Naive thymus-derived CD4-positive, alpha-beta T cell (primary cell): ENCODE measurements around the gene PRKCA. TPM values are rescaled to one million over a fixed set of nuclear protein-coding genes. Genes with fewer than 3 reads are reported as not detected.

Source experiments
- ATAC-seq: fragments of 150-1000 bp; cut with Tn5 transposase; 2 replicates; pipeline ENCODE4 v1.10.0; 2021; ENCODE audit warnings: mild to moderate bottlenecking, moderate library complexity
- CTCF ChIA-PET: fragments of 350-600 bp; sonication (Branson Sonifier 250); formaldehyde crosslinking; loops from one replicate; lab custom pipeline; 2021; ENCODE audit warnings: antibody characterized with exemption; lab: Charles Lee
- POLR2A ChIA-PET: fragments of 350-600 bp; sonication (Branson Sonifier 250); formaldehyde crosslinking; loops from one replicate; lab custom pipeline; 2021; ENCODE audit warnings: antibody characterized with exemption, inconsistent platforms; lab: Charles Lee
- DNase-seq, 9 donors: peaks; one replicate each; pipeline versions ENCODE4 v3.0.0 to v3.0.0-alpha.2; 2020 to 2022; ENCODE audit warnings: mixed read lengths in 1 of 9
- H3K27ac ChIP-seq: one replicate; pipeline ENCODE4 v1.7.0; 2013; ENCODE audit warnings: mild to moderate bottlenecking, low read depth, low read length, moderate library complexity
- H3K27me3 ChIP-seq, 2 donors: one replicate each; pipeline ENCODE4 v1.7.0; 2013; ENCODE audit warnings: low read length in 2 of 2, mild to moderate bottlenecking in 2 of 2, moderate library complexity in 2 of 2; ENCODE audit not compliant: control insufficient read depth in 2 of 2, insufficient read depth in 2 of 2
- H3K36me3 ChIP-seq, 3 experiments: 1 replicate in 2 of 3; 2 replicates in 1 of 3; pipeline ENCODE4 v1.7.0; 2013; ENCODE audit warnings: low read length in 3 of 3, mild to moderate bottlenecking in 3 of 3, moderate library complexity in 1 of 3; ENCODE audit not compliant: insufficient read depth in 3 of 3, control insufficient read depth in 2 of 3
- H3K4me1 ChIP-seq, 2 donors: one replicate each; pipeline ENCODE4 v1.7.0; 2013; ENCODE audit warnings: low read length in 2 of 2, mild to moderate bottlenecking in 2 of 2, moderate library complexity in 1 of 2; ENCODE audit not compliant: control insufficient read depth in 2 of 2, insufficient read depth in 2 of 2
- H3K4me3 ChIP-seq: 2 replicates; pipeline ENCODE4 v1.7.0; 2013; ENCODE audit warnings: mild to moderate bottlenecking, low read length
- H3K9me3 ChIP-seq, 3 experiments: 1 replicate in 2 of 3; 2 replicates in 1 of 3; pipeline ENCODE4 v1.7.0; 2013; ENCODE audit warnings: low read length in 3 of 3; ENCODE audit not compliant: control insufficient read depth in 2 of 3
- H3K27ac Mint-ChIP-seq, 9 donors: one replicate each; pipeline ENCODE4 v1.8.0; 2020 to 2022; ENCODE audit warnings: mixed read lengths in 9 of 9, mild to moderate bottlenecking in 8 of 9, moderate library complexity in 5 of 9, inconsistent platforms in 2 of 9
- H3K27me3 Mint-ChIP-seq, 5 donors: one replicate each; pipeline ENCODE4 v1.8.0; 2021 to 2022; ENCODE audit warnings: mixed read lengths in 5 of 5, mild to moderate bottlenecking in 1 of 5
- H3K36me3 Mint-ChIP-seq, 5 donors: one replicate each; pipeline ENCODE4 v1.8.0; 2020 to 2022; ENCODE audit warnings: mixed read lengths in 5 of 5, mild to moderate bottlenecking in 3 of 5, inconsistent platforms in 1 of 5
- H3K4me1 Mint-ChIP-seq, 7 donors: one replicate each; pipeline ENCODE4 v1.8.0; 2020 to 2022; ENCODE audit warnings: mixed read lengths in 7 of 7, mild to moderate bottlenecking in 3 of 7, inconsistent platforms in 1 of 7
- H3K4me3 Mint-ChIP-seq, 10 donors: one replicate each; pipeline ENCODE4 v1.8.0; 2020 to 2022; ENCODE audit warnings: mild to moderate bottlenecking in 10 of 10, mixed read lengths in 10 of 10, moderate library complexity in 6 of 10, inconsistent platforms in 2 of 10
- H3K9me3 Mint-ChIP-seq, 11 donors: one replicate each; pipeline ENCODE4 v1.8.0; 2020 to 2022; ENCODE audit warnings: mixed read lengths in 11 of 11, mild to moderate bottlenecking in 4 of 11, inconsistent platforms in 1 of 11, moderate library complexity in 1 of 11
- intact Hi-C, 2 donors: fragments of 100-400 bp; cut with micrococcal nuclease; formaldehyde crosslinking; loops; one replicate each; pipeline ENCODE4 v1.15.1; 2023
- polyA plus RNA-seq, 2 donors: library from polyadenylated mRNA; unstranded; fragments of 300-500 nt; fragmentation: Illumina TruSeq; gene quantifications; one replicate each; pipeline ENCODE4 v1.2.3, GENCODE V29; 2021
- total RNA-seq, 6 experiments: library from RNA in 5 of 6; stranded (reverse) in 5 of 6; gene quantifications; 1 replicate in 5 of 6; 2 replicates in 1 of 6; pipeline ENCODE4 v1.2.3 and lab custom pipeline; 2021 to 2026

PRKCA gene
- total and polyA plus RNA-seq, 7 experiments from 2014 or later, result 4.1 to 186 (median 122) TPM

DNA sequence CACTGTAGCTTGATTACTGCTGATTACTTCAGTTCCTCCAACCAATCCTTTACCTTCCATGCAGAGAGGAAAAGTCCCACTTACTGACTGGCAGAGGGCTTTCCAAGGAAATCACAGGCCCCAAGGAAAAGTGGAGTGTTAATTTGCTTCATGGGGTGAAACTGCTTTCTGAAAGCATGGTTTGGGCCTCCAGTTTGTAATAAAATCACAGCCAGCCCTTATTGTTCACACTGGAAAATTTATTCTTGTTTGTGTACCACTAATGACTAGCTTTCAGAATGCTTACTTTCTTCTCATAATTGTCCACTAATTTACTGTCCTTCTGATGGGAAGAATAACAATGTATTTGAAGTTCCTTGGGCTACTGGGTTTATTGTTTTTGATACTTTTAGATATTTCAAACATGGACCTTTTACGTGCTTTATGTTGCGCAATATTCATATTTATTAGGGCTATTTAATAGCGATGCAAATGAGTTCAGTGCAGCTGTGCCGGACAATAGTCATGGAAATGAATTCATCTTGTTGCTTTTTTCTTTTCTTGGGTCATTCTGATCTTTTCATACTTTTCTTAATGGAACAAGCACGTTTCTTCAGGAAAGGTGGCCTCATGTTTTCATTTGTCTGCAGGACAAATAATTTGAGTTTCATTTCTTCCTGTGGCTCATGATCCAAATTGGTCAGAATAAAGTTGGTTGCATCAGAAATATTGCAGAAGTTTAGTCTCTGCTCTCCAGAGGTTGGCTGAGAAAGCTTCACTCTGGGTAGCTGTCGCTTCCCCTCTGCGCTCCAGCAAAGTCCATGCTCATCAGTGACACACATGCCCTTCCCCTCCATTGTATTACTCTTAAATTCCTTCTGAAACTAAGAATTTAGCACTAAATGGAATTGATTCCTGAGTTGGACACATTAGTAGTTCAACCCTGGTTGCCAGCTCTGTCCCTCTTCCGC, 128.7 kb downstream of the PRKCA start:
- CTCF ChIA-PET, result interaction anchor here (1.1 kb wide), 1 partner anchor 175 kb away, joined by 6 read pairs; no protein-coding TSS in a partner anchor
- intact Hi-C loops, result no loop called here
- Mint-ChIP-seq H3K27me3 (no peaks in the 10 kb centered on the region), H3K4me1 (peaks cover 17 to 59% (median 37%) of the 10 kb centered on the region in 7 donors), H3K27ac (peak overlapping the region in 2 of 9 donors; percentile 43 to 51), H3K36me3 (peaks cover 0 to 7% (median 0%) of the 10 kb centered on the region in 5 donors), H3K4me3 (peak overlapping the region in 3 of 10 donors; percentile 19 to 52 (median 26)), H3K9me3 (no peaks in the 10 kb centered on the region)
- peaks cover 0 to 43% of the 10 kb centered on the region in 2 donors for H3K4me1 ChIP-seq
- no peaks in the 10 kb centered on the region for H3K9me3 ChIP-seq
- POLR2A ChIA-PET, result no interaction called here
- H3K27me3 ChIP-seq, result no peaks in the 10 kb centered on the region
- no peak for DNase-seq
- ATAC-seq, result peak; percentile 65
- no peak overlapping the region for H3K4me3 ChIP-seq
- H3K27ac ChIP-seq, result no peak overlapping the region
- H3K36me3 ChIP-seq, result no peaks in the 10 kb centered on the region

- intact Hi-C loops, result no loop called here
- peak overlapping the region in 3 of 9 donors; percentile 5 to 42 (median 15) for H3K27ac Mint-ChIP-seq
- ChIA-PET POLR2A (interaction anchor here (1.6 kb wide), 1 partner anchor 176 kb away, joined by 4 read pairs; no protein-coding TSS in a partner anchor), CTCF (interaction anchor here (1.1 kb wide), 1 partner anchor 176 kb away, joined by 6 read pairs; no protein-coding TSS in a partner anchor)
- no peaks in the 10 kb centered on the region for H3K27me3 Mint-ChIP-seq
- Histone ChIP-seq H3K36me3 (no peaks in the 10 kb centered on the region), H3K4me3 (no peak overlapping the region), H3K4me1 (peaks cover 0 to 45% of the 10 kb centered on the region in 2 donors), H3K27me3 (no peaks in the 10 kb centered on the region), H3K9me3 (no peaks in the 10 kb centered on the region), H3K27ac (no peak overlapping the region)
- H3K9me3 Mint-ChIP-seq, result no peaks in the 10 kb centered on the region
- H3K4me1 Mint-ChIP-seq, result peaks cover 11 to 53% (median 33%) of the 10 kb centered on the region in 7 donors
- ATAC-seq, result no peak
- peak overlapping the region in 3 of 10 donors; percentile 26 to 52 (median 26) for H3K4me3 Mint-ChIP-seq
- DNase-seq, result no peak
- peaks cover 0 to 5% (median 0%) of the 10 kb centered on the region in 5 donors for H3K36me3 Mint-ChIP-seq
Measured at GRCh38 chr17:66431910-66432309, 129.5 kb downstream of the PRKCA start.

GRCh38 chr17:66432411-66432957, 130.1 kb downstream of the PRKCA start:
- Histone ChIP-seq H3K4me1 (peaks cover 0 to 51% of the 10 kb centered on the region in 2 donors), H3K27me3 (no peaks in the 10 kb centered on the region), H3K36me3 (no peaks in the 10 kb centered on the region), H3K27ac (no peak overlapping the region), H3K9me3 (no peaks in the 10 kb centered on the region), H3K4me3 (no peak overlapping the region)
- no peaks in the 10 kb centered on the region for H3K27me3 Mint-ChIP-seq
- ChIA-PET CTCF (interaction anchor here (1.1 kb wide), 1 partner anchor 177 kb away, joined by 6 read pairs; no protein-coding TSS in a partner anchor), POLR2A (interaction anchor here (1.6 kb wide), 1 partner anchor 177 kb away, joined by 4 read pairs; no protein-coding TSS in a partner anchor)
- peaks cover 8 to 48% (median 29%) of the 10 kb centered on the region in 7 donors for H3K4me1 Mint-ChIP-seq
- no peak for DNase-seq
- H3K27ac Mint-ChIP-seq, result peak overlapping the region in 4 of 9 donors; percentile 5 to 9 (median 6)
- no peak for ATAC-seq
- intact Hi-C loops, result no loop called here
- no peaks in the 10 kb centered on the region for H3K9me3 Mint-ChIP-seq
- peaks cover 0 to 5% (median 0%) of the 10 kb centered on the region in 5 donors for H3K36me3 Mint-ChIP-seq
- H3K4me3 Mint-ChIP-seq, result peak overlapping the region in 7 of 10 donors; percentile 12 to 57 (median 33)

DNA sequence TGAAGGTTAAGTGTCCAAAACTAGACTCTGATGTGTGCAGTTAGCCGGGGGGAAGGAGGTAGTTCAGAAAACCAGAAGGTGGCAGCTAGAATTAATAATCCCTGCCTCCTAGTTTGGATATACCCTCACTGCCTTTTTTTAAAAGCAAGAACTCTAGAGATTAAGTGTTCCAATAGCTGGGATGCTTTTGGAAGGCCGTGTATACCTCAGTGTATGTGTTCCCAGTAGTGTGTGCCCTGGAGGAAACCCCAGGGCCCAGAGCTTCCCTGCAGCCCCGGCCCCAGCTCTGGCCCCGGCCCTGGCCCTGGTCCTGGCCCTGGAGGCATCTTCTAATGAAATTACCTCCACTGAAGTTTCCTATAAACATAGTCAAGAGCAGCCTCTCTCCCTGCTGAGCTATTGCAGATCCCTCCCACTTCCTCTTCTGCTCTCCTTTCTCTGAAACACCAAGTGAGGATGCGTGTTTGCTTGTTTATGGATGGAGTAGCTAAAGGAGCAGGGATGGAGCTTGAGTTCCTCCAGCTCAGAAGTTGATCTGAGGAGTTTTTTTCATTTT, 130.7 kb downstream of the PRKCA start:
- ATAC-seq (no peak), DNase-seq (no peak)
- CTCF ChIA-PET, result interaction anchor here (0.6 kb wide), 1 partner anchor 182 kb away, joined by 3 read pairs; no protein-coding TSS in a partner anchor
- Histone ChIP-seq H3K4me3 (no peak overlapping the region), H3K27me3 (no peaks in the 10 kb centered on the region), H3K9me3 (no peaks in the 10 kb centered on the region), H3K27ac (no peak overlapping the region), H3K4me1 (peaks cover 0 to 54% of the 10 kb centered on the region in 2 donors), H3K36me3 (no peaks in the 10 kb centered on the region)
- H3K27me3 Mint-ChIP-seq, result no peaks in the 10 kb centered on the region
- POLR2A ChIA-PET, result interaction anchor here (0.6 to 1.6 kb wide), 2 partner anchors 177 to 351 kb away, joined by 3 to 4 read pairs; no protein-coding TSS in a partner anchor
- H3K4me1 Mint-ChIP-seq, result peaks cover 2 to 47% (median 24%) of the 10 kb centered on the region in 7 donors
- intact Hi-C loops, result no loop called here
- H3K27ac Mint-ChIP-seq, result peak overlapping the region in 2 of 9 donors; percentile 53 to 65
- H3K36me3 Mint-ChIP-seq, result peaks cover 0 to 6% (median 0%) of the 10 kb centered on the region in 5 donors
- H3K9me3 Mint-ChIP-seq, result no peaks in the 10 kb centered on the region
- H3K4me3 Mint-ChIP-seq, result peak overlapping the region in 6 of 10 donors; percentile 18 to 57 (median 38)

GRCh38 chr17:66435182-66435581, 132.8 kb downstream of the PRKCA start:
- CTCF ChIA-PET, result interaction anchor here (0.5 kb wide), 1 partner anchor 66 kb away, joined by 3 read pairs; no protein-coding TSS in a partner anchor

GRCh38 chr17:66436631-66437030, 134.2 kb downstream of the PRKCA start:
- ATAC-seq, result no peak
- POLR2A ChIA-PET, result no interaction called here
- Mint-ChIP-seq H3K4me3 (no peak overlapping the region), H3K4me1 (peaks cover 6 to 44% (median 22%) of the 10 kb centered on the region in 7 donors), H3K36me3 (peaks cover 0 to 14% (median 0%) of the 10 kb centered on the region in 5 donors), H3K27me3 (no peaks in the 10 kb centered on the region), H3K9me3 (peaks cover 0 to 3% (median 0%) of the 10 kb centered on the region in 11 donors), H3K27ac (no peak overlapping the region)
- intact Hi-C loops, result no loop called here
- Histone ChIP-seq H3K36me3 (no peaks in the 10 kb centered on the region), H3K4me1 (peaks cover 0 to 54% of the 10 kb centered on the region in 2 donors), H3K4me3 (no peak overlapping the region), H3K9me3 (no peaks in the 10 kb centered on the region), H3K27ac (no peak overlapping the region), H3K27me3 (no peaks in the 10 kb centered on the region)
- CTCF ChIA-PET, result no interaction called here
- DNase-seq, result no peak

More at GRCh38 chr17:66435182-66435581, 132.8 kb downstream of the PRKCA start:
- peaks cover 0 to 3% (median 0%) of the 10 kb centered on the region in 11 donors for H3K9me3 Mint-ChIP-seq
- H3K27ac Mint-ChIP-seq, result no peak overlapping the region
- H3K27me3 ChIP-seq, result no peaks in the 10 kb centered on the region
- H3K4me1 Mint-ChIP-seq, result peaks cover 0 to 45% (median 21%) of the 10 kb centered on the region in 7 donors
- no peaks in the 10 kb centered on the region for H3K27me3 Mint-ChIP-seq
- H3K36me3 ChIP-seq, result no peaks in the 10 kb centered on the region
- no peak overlapping the region for H3K27ac ChIP-seq
- DNase-seq (no peak), ATAC-seq (no peak)
- no peaks in the 10 kb centered on the region for H3K9me3 ChIP-seq
- peaks cover 0 to 62% of the 10 kb centered on the region in 2 donors for H3K4me1 ChIP-seq
- intact Hi-C loops, result no loop called here
- peaks cover 0 to 14% (median 0%) of the 10 kb centered on the region in 5 donors for H3K36me3 Mint-ChIP-seq
- no peak overlapping the region for H3K4me3 Mint-ChIP-seq
- H3K4me3 ChIP-seq, result no peak overlapping the region
- POLR2A ChIA-PET, result no interaction called here
